Immature natural killer cell (primary cell): ENCODE results near the gene PEX11B. TPM values are rescaled to one million over a fixed set of nuclear protein-coding genes. Genes with fewer than 3 reads are reported as not detected.
A peak's percentile ranks its signal among the peaks of the same experiment; 100 is the strongest.
"Not testable (repeated sequence)": the region's sequence is repeated elsewhere in the genome, so short reads cannot be mapped to it uniquely, and the experiment has no call there.

Experiments
- DNase-seq, 3 donors: peaks; one replicate each; pipeline ENCODE4 v3.0.0; 2022; ENCODE audit warnings: mixed read lengths in 1 of 3
- H3K27ac Mint-ChIP-seq, 6 donors: one replicate each; pipeline ENCODE4 v1.8.0; 2020; ENCODE audit warnings: mixed read lengths in 6 of 6, mild to moderate bottlenecking in 5 of 6, inconsistent platforms in 4 of 6, moderate library complexity in 3 of 6
- H3K27me3 Mint-ChIP-seq, 3 donors: one replicate each; pipeline ENCODE4 v1.8.0; 2020 to 2021; ENCODE audit warnings: low read depth in 3 of 3, mild to moderate bottlenecking in 3 of 3, mixed read lengths in 3 of 3, moderate library complexity in 3 of 3, inconsistent platforms in 1 of 3
- H3K36me3 Mint-ChIP-seq, 3 donors: one replicate each; pipeline ENCODE4 v1.8.0; 2020; ENCODE audit warnings: mixed read lengths in 3 of 3, inconsistent platforms in 2 of 3, mild to moderate bottlenecking in 2 of 3
- H3K4me1 Mint-ChIP-seq, 2 donors: one replicate each; pipeline ENCODE4 v1.8.0; 2020; ENCODE audit warnings: inconsistent platforms in 2 of 2, mild to moderate bottlenecking in 2 of 2, mixed read lengths in 2 of 2, moderate library complexity in 1 of 2
- H3K4me3 Mint-ChIP-seq, 5 donors: one replicate each; pipeline ENCODE4 v1.8.0; 2020; ENCODE audit warnings: mild to moderate bottlenecking in 5 of 5, mixed read lengths in 5 of 5, inconsistent platforms in 3 of 5, moderate library complexity in 3 of 5
- H3K9me3 Mint-ChIP-seq, 6 donors: one replicate each; pipeline ENCODE4 v1.8.0; 2020; ENCODE audit warnings: mild to moderate bottlenecking in 6 of 6, mixed read lengths in 6 of 6, inconsistent platforms in 4 of 6, moderate library complexity in 3 of 6
- polyA plus RNA-seq, 3 donors: library from polyadenylated mRNA; unstranded; fragments of 300-500 nt; fragmentation: Illumina TruSeq; gene quantifications; one replicate each; pipeline ENCODE4 v1.2.3, GENCODE V29; 2021

Gene PEX11B
- polyA plus RNA-seq, 3 donors from 2014 or later, result 40.2 to 73.0 (median 56.9) TPM

GRCh38 chr1:145942871-145943270 lies 24.4 kb upstream of the PEX11B start:
- Mint-ChIP-seq H3K27ac (peak overlapping the region in 1 of 6 donors; percentile 28), H3K36me3 (peaks cover 9 to 27% (median 18%) of the 10 kb centered on the region in 3 donors), H3K9me3 (no peaks in the 10 kb centered on the region), H3K4me3 (no peak overlapping the region), H3K27me3 (no peaks in the 10 kb centered on the region), H3K4me1 (no peaks in the 10 kb centered on the region)
- no peak for DNase-seq

GRCh38 chr1:145942405-145942804 lies 23.9 kb upstream of the PEX11B start:
- H3K9me3 Mint-ChIP-seq, result no peaks in the 10 kb centered on the region
- H3K4me1 Mint-ChIP-seq, result no peaks in the 10 kb centered on the region
- peaks cover 10 to 27% (median 18%) of the 10 kb centered on the region in 3 donors for H3K36me3 Mint-ChIP-seq
- H3K27ac Mint-ChIP-seq, result peak overlapping the region in 2 of 6 donors; percentile 22 to 28
- DNase-seq, result no peak
- H3K4me3 Mint-ChIP-seq, result no peak overlapping the region
- no peaks in the 10 kb centered on the region for H3K27me3 Mint-ChIP-seq

- H3K27ac Mint-ChIP-seq, result peak overlapping the region in 1 of 6 donors; percentile 13
- peaks cover 14 to 17% of the 10 kb centered on the region in 2 donors for H3K4me1 Mint-ChIP-seq
- H3K4me3 Mint-ChIP-seq, result no peak overlapping the region
- DNase-seq, result no peak
- H3K9me3 Mint-ChIP-seq, result no peaks in the 10 kb centered on the region
- peaks cover 13 to 24% (median 16%) of the 10 kb centered on the region in 3 donors for H3K36me3 Mint-ChIP-seq
- peaks cover 0 to 3% (median 3%) of the 10 kb centered on the region in 3 donors for H3K27me3 Mint-ChIP-seq
Measured at GRCh38 chr1:145937436-145937835, 18.9 kb upstream of the PEX11B start.

GRCh38 chr1:145936247-145936646 lies 17.7 kb upstream of the PEX11B start:
- Mint-ChIP-seq H3K27me3 (peaks cover 0 to 5% (median 4%) of the 10 kb centered on the region in 3 donors), H3K4me3 (no peak overlapping the region), H3K4me1 (peaks cover 23 to 29% of the 10 kb centered on the region in 2 donors), H3K27ac (peak overlapping the region in 3 of 6 donors; percentile 10 to 34 (median 24)), H3K36me3 (peaks cover 6 to 14% (median 10%) of the 10 kb centered on the region in 3 donors), H3K9me3 (no peaks in the 10 kb centered on the region)
- no peak for DNase-seq

- Mint-ChIP-seq H3K4me1 (peaks cover 27 to 34% of the 10 kb centered on the region in 2 donors), H3K9me3 (no peaks in the 10 kb centered on the region), H3K27me3 (peaks cover 0 to 6% (median 5%) of the 10 kb centered on the region in 3 donors), H3K27ac (peak overlapping the region in 3 of 6 donors; percentile 10 to 46 (median 16)), H3K36me3 (peaks cover 6 to 14% (median 10%) of the 10 kb centered on the region in 3 donors), H3K4me3 (no peak overlapping the region)
- no peak for DNase-seq
Measured at GRCh38 chr1:145935708-145936107, 17.2 kb upstream of the PEX11B start.

GRCh38 chr1:145932522-145933009 lies 14.0 kb upstream of the PEX11B start:
- H3K27me3 Mint-ChIP-seq, H3K9me3 Mint-ChIP-seq: not testable (repeated sequence)
- Mint-ChIP-seq H3K4me1 (peaks cover 38 to 44% of the 10 kb centered on the region in 2 donors), H3K36me3 (peaks cover 6 to 14% (median 10%) of the 10 kb centered on the region in 3 donors), H3K27ac (peak overlapping the region; percentile 92 to 97 (median 92)), H3K4me3 (peak overlapping the region; percentile 78 to 88 (median 80))
- peak; percentile 61 to 65 (median 65) for DNase-seq

- H3K4me3 Mint-ChIP-seq, result peak overlapping the region in 3 of 5 donors; percentile 78 to 80 (median 79)
Measured at GRCh38 chr1:145927916-145928643, 9.6 kb upstream of the PEX11B start.

GRCh38 chr1:145927063-145927886 lies 8.8 kb upstream of the PEX11B start, which contains the start of gene RBM8A:
TSS of gene RBM8A (minus strand) at chr1:145927484. CDS start at chr1:145927426, 58 bp downstream.
- Mint-ChIP-seq H3K27me3 (peaks cover 0 to 3% (median 2%) of the 10 kb centered on the region in 3 donors), H3K4me3 (peak within 1 kb of the TSS in 3 of 5 donors; percentile 78 to 80 (median 79)), H3K9me3 (no peaks in the 10 kb centered on the region), H3K27ac (peak within 1 kb of the TSS in 2 of 6 donors; percentile 40 to 90), H3K36me3 (peaks cover 0 to 8% (median 6%) of the 10 kb centered on the region in 3 donors), H3K4me1 (peaks cover 23 to 25% of the 10 kb centered on the region in 2 donors)
- DNase-seq, result peak; percentile 95 to 97 (median 96)

More at GRCh38 chr1:145927916-145928643, 9.6 kb upstream of the PEX11B start:
- peak overlapping the region in 2 of 6 donors; percentile 40 to 90 for H3K27ac Mint-ChIP-seq
- H3K9me3 Mint-ChIP-seq, result no peaks in the 10 kb centered on the region
- H3K4me1 Mint-ChIP-seq, result peaks cover 31 to 33% of the 10 kb centered on the region in 2 donors
- DNase-seq, result no peak
- H3K36me3 Mint-ChIP-seq, result peaks cover 0 to 8% (median 6%) of the 10 kb centered on the region in 3 donors
- peaks cover 0 to 6% (median 6%) of the 10 kb centered on the region in 3 donors for H3K27me3 Mint-ChIP-seq

- no peak overlapping the region for H3K27ac Mint-ChIP-seq
- DNase-seq, result no peak
- H3K27me3 Mint-ChIP-seq, result peaks cover 0 to 2% (median 2%) of the 10 kb centered on the region in 3 donors
- H3K4me3 Mint-ChIP-seq, result no peak overlapping the region
- no peaks in the 10 kb centered on the region for H3K9me3 Mint-ChIP-seq
- H3K4me1 Mint-ChIP-seq, result peaks cover 17 to 20% of the 10 kb centered on the region in 2 donors
- peaks cover 0 to 8% (median 6%) of the 10 kb centered on the region in 3 donors for H3K36me3 Mint-ChIP-seq
Measured at GRCh38 chr1:145926686-145927062, 8.2 kb upstream of the PEX11B start.

GRCh38 chr1:145922266-145922665 lies 3.7 kb upstream of the PEX11B start:
- H3K27ac Mint-ChIP-seq, result no peak overlapping the region
- no peak overlapping the region for H3K4me3 Mint-ChIP-seq
- H3K4me1 Mint-ChIP-seq, result peaks cover 28 to 37% of the 10 kb centered on the region in 2 donors
- H3K27me3 Mint-ChIP-seq, result peaks cover 0 to 7% (median 5%) of the 10 kb centered on the region in 3 donors
- DNase-seq, result no peak
- H3K9me3 Mint-ChIP-seq, result no peaks in the 10 kb centered on the region
- peaks cover 0 to 8% (median 6%) of the 10 kb centered on the region in 3 donors for H3K36me3 Mint-ChIP-seq

- DNase-seq, H3K36me3 Mint-ChIP-seq, H3K27me3 Mint-ChIP-seq, H3K9me3 Mint-ChIP-seq: not testable (repeated sequence)
- Mint-ChIP-seq H3K4me3 (peak overlapping the region; percentile 64 to 96 (median 93)), H3K27ac (peak overlapping the region in 4 of 6 donors; percentile 23 to 90 (median 68)), H3K4me1 (peaks cover 35 to 52% of the 10 kb centered on the region in 2 donors)
Measured at GRCh38 chr1:145920297-145920696, 1.8 kb upstream of the PEX11B start.

- peak; percentile 23 to 31 (median 30) for DNase-seq
Measured at GRCh38 chr1:145918992-145919939, 749 bp upstream of the PEX11B start.

More at GRCh38 chr1:145918992-145919939, 749 bp upstream of the PEX11B start:
- Mint-ChIP-seq H3K27me3 (peaks cover 0 to 7% (median 5%) of the 10 kb centered on the region in 3 donors), H3K36me3 (peaks cover 4 to 11% (median 8%) of the 10 kb centered on the region in 3 donors), H3K4me1 (peaks cover 35 to 57% of the 10 kb centered on the region in 2 donors), H3K4me3 (peak overlapping the region; percentile 92 to 96 (median 95)), H3K9me3 (no peaks in the 10 kb centered on the region), H3K27ac (peak overlapping the region; percentile 85 to 96 (median 92))
